Esophagus muscularis mucosa (tissue), 4 donors: Measurements from ENCODE around the gene RCN2.

Source experiments
- CTCF ChIP-seq, 3 experiments: fragments of 200-600 bp in 2 of 3; fragments of 450-650 bp in 1 of 3; sonication (generic) in 2 of 3; IDR thresholded peaks; one replicate each; pipeline ENCODE4 v1.5.1; 2017 to 2019; ENCODE audit warnings: antibody characterized with exemption in 3 of 3, mild to moderate bottlenecking in 2 of 3, moderate library complexity in 1 of 3
- EP300 ChIP-seq: sonication (generic); formaldehyde crosslinking; IDR thresholded peaks from one replicate; pipeline ENCODE4 v1.6.1; 2017; ENCODE audit warnings: antibody characterized with exemption
- POLR2A ChIP-seq: fragments of 450-650 bp; IDR thresholded peaks from one replicate; pipeline ENCODE4 v1.6.1; 2017; ENCODE audit warnings: antibody characterized with exemption, moderate library complexity, mild to moderate bottlenecking, low read depth
- POLR2AphosphoS5 ChIP-seq, 2 donors: sonication (generic); formaldehyde crosslinking; IDR thresholded peaks; one replicate each; pipeline ENCODE4 v1.6.1; 2017; ENCODE audit warnings: antibody characterized with exemption in 2 of 2

DNA sequence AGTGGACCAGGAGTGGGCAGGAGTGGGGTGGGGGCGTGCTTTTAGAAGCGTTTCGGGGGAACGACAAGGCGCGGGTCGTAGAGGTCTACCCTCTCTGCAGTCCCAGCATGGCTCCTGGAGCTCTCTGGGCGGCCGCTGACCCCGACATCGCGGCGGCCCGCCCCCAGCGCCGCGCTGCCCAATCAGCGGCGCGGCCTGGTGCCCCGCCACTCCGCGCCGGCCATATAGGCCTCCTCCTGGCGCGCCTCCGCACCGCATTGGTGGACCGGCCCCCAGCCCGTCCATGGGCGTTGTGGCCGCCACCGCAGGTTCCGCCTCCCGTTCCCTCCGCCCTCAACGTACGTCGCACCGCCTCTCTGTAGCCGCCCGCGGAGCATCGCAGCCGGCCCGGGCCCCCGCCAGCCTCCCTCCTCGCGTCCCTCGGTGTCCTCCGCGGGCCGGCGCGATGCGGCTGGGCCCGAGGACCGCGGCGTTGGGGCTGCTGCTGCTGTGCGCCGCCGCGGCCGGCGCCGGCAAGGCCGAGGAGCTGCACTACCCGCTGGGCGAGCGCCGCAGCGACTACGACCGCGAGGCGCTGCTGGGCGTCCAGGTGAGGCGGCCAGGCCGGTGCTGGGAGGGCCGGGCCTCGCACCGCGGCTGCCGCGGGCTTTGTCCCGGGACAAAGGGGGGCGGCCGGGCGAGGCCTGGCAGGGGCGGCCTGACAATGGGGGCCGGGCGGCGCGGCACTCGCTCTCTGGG is at the start of gene RCN2:
- TF ChIP-seq CTCF (IDR thresholded peaks at IDR 0.05), result no peak
- TF ChIP-seq EP300, result no peak
- peak; percentile 87 to 93 for TF ChIP-seq POLR2AphosphoS5 (IDR thresholded peaks at IDR 0.05)
- TF ChIP-seq POLR2A, result no peak
